ENCODE data around the gene BAIAP2.
"Not testable (repeated sequence)": the region's sequence is repeated elsewhere in the genome, so short reads cannot be mapped to it uniquely, and the experiment has no call there.

Gene BAIAP2

DNA sequence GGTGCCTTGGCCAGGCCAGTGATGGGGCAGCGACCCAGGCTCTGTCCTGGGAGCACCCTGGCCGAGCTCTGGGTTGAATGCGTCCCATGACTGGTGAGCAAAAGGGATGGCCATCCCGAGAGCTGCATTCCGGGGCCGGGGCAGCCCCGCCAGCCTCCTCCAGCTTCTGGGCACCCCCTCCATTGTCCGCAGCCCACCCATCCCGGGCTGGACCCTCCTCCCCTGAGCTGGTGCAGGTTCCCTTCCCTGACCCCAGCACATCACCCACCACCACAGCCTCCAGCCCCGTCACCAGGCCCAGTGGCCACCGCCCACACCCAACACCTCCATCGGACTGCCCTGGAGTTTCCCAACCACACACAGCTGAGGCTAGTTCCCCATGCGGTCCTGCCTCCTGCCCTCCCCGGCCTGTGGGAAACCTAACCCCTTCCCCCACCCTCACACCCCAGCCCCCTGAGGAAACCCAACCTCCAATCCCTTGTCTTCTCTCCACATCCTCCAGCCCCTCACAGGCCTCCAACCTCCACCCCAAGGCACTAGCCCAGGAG lies 114.1 kb downstream of the BAIAP2 start:
- Histone ChIP-seq H3K36me3 (peaks cover 19% of the 10 kb centered on the region), H3K4me1 (ENCODE audit: control insufficient read depth in 1 of 2, insufficient read depth in 1 of 2, low read depth in 1 of 2, low read length in 1 of 2) (peaks cover 87 to 88% of the 10 kb centered on the region in 2 experiments), H3K4me3 (ENCODE audit: low read depth in 1 of 2, low read length in 1 of 2) (peak overlapping the region; percentile 75 to 84), H3K9me3 (no peaks in the 10 kb centered on the region), H3K27ac (peak overlapping the region; percentile 96), H3K27me3 (no peaks in the 10 kb centered on the region)
- TF ChIP-seq, protein P1, sequence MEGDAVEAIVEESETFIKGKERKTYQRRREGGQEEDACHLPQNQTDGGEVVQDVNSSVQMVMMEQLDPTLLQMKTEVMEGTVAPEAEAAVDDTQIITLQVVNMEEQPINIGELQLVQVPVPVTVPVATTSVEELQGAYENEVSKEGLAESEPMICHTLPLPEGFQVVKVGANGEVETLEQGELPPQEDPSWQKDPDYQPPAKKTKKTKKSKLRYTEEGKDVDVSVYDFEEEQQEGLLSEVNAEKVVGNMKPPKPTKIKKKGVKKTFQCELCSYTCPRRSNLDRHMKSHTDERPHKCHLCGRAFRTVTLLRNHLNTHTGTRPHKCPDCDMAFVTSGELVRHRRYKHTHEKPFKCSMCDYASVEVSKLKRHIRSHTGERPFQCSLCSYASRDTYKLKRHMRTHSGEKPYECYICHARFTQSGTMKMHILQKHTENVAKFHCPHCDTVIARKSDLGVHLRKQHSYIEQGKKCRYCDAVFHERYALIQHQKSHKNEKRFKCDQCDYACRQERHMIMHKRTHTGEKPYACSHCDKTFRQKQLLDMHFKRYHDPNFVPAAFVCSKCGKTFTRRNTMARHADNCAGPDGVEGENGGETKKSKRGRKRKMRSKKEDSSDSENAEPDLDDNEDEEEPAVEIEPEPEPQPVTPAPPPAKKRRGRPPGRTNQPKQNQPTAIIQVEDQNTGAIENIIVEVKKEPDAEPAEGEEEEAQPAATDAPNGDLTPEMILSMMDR (IDR thresholded peaks at IDR 0.05), result no peak

DNA sequence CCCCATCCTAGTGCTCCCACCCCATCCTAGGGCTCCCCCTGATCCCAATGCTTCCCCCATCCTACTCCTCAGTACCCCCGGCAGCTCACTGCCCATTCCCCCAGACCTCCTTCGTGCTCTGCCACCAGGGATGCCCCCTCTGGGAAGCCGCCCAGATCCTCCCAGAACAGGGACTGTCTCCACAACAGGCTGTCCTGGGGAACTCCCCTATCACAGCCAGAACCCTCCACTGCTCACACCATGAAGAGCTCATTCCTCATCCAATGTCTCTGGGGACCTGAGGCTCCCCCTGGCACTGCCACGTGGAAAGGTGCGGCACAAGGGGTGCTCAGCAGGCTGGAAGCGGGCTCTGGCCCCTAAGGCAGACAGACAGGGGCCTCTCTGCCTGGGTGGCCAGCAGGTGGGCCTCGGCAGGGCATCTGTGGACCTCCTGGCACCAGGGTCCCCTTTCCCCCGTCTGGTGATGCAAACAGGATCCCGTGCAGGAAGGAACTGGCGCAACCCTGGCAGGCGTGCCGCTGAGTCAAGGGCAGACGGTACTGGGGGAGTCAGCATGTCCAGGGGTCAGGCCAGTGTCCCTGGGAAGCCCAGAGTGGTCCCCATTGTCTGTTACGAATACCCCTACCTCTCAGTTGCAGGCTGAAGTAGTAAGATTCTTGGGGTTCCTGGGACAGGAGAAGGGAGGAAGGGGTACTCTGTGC lies 115.6 kb downstream of the BAIAP2 start:
- peaks cover 11% of the 10 kb centered on the region for H3K36me3 ChIP-seq
- TF ChIP-seq, protein P1 (IDR thresholded peaks at IDR 0.05), result no peak
- H3K9me3 ChIP-seq, result no peaks in the 10 kb centered on the region
- H3K27me3 ChIP-seq, result no peaks in the 10 kb centered on the region
- peak overlapping the region; percentile 96 for H3K27ac ChIP-seq
- peaks cover 87 to 89% of the 10 kb centered on the region in 2 experiments for H3K4me1 ChIP-seq (ENCODE audit: control insufficient read depth in 1 of 2, insufficient read depth in 1 of 2, low read depth in 1 of 2, low read length in 1 of 2)
- H3K4me3 ChIP-seq (ENCODE audit: low read depth in 1 of 2, low read length in 1 of 2), result peak overlapping the region; percentile 75 to 84

DNA sequence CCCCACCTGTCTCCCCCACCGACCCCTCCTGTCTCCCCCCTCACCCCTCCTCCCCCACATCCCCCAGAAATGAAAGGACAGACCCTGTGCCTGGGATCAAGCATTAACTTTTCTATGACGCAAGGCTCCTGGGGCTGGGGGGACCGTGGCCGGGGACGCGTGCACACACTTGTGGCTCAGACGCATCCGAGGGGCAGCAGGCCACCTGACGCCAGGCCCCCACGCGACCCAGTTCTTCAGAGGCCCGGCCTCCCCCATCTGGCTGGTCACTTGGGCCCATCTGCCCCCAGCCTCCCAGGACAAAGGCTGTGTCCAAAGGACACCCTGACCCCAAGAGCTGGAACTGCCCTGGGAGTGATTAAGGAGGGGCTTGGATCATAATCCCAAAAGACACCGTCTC lies 116.3 kb downstream of the BAIAP2 start:
- Histone ChIP-seq H3K4me3 (ENCODE audit: low read depth in 1 of 2, low read length in 1 of 2) (peak overlapping the region; percentile 75 to 84), H3K9me3 (no peaks in the 10 kb centered on the region), H3K27ac (peak overlapping the region; percentile 96), H3K27me3 (no peaks in the 10 kb centered on the region), H3K36me3 (peaks cover 11% of the 10 kb centered on the region), H3K4me1 (ENCODE audit: control insufficient read depth in 1 of 2, insufficient read depth in 1 of 2, low read depth in 1 of 2, low read length in 1 of 2) (peaks cover 79 to 81% of the 10 kb centered on the region in 2 experiments)
- TF ChIP-seq, protein P1 (IDR thresholded peaks at IDR 0.05), result no peak

DNA sequence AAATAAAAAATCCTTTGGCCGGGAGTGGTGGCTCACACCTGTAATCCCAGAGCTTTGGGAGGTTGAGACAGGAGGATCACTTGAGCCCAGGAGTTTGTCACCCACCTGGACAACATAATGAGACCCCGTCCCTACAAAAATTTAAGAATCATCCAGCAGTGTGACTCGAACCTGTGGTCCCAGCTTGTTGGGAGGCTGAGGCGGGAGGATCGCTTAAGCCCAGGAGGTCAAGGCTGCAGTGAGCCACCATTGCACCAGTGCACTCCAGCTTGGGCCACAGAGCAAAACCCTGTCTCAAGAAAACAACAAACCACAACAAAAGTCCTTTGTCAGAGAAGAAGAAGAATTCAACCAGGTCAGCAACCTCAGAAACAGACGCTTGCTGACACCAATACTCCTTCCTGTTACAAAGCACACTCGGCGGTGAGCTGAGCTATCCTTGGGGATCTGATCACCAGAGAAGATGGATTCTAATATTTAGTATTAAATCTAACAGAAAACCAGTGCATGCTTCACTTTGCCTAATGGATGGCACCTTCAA lies 117.4 kb downstream of the BAIAP2 start:
- Histone ChIP-seq H3K9me3 (no peaks in the 10 kb centered on the region), H3K36me3 (peaks cover 10% of the 10 kb centered on the region), H3K4me1 (ENCODE audit: control insufficient read depth in 1 of 2, insufficient read depth in 1 of 2, low read depth in 1 of 2, low read length in 1 of 2) (peaks cover 69 to 79% of the 10 kb centered on the region in 2 experiments), H3K27me3 (no peaks in the 10 kb centered on the region), H3K4me3 (ENCODE audit: low read depth in 1 of 2, low read length in 1 of 2) (peak overlapping the region; percentile 75 to 84), H3K27ac (peak overlapping the region; percentile 96)
- TF ChIP-seq, protein P1 (IDR thresholded peaks at IDR 0.05), result no peak

DNA sequence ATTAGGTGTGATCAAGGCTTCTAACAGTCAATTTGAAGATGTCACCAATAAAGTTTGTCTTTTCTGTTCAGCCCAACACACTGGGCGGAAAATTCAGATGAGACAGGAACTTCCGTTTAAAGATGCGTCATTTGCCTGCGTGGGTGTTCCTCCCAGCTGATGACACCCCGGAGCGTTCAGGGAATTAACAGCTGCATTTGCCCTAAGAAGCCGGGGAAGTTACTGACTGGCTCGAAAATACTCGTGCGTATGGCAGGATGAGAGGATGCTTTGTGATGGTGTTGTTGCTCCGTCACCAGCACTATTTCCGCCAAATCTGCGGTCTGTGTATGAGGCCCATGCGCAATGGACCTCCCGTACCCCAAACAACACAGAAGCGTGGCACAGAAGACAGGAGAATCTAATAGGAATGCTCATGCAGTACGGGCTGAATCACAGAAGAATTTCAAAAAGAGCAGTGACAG lies 118.4 kb downstream of the BAIAP2 start:
- TF ChIP-seq, protein P1 (IDR thresholded peaks at IDR 0.05), result no peak
- H3K9me3 ChIP-seq, result no peaks in the 10 kb centered on the region
- no peaks in the 10 kb centered on the region for H3K27me3 ChIP-seq
- H3K36me3 ChIP-seq, result peaks cover 13% of the 10 kb centered on the region
- no peak overlapping the region for H3K4me3 ChIP-seq (ENCODE audit: low read depth in 1 of 2, low read length in 1 of 2)
- peaks cover 67 to 79% of the 10 kb centered on the region in 2 experiments for H3K4me1 ChIP-seq (ENCODE audit: control insufficient read depth in 1 of 2, insufficient read depth in 1 of 2, low read depth in 1 of 2, low read length in 1 of 2)
- H3K27ac ChIP-seq, result peak overlapping the region; percentile 96

DNA sequence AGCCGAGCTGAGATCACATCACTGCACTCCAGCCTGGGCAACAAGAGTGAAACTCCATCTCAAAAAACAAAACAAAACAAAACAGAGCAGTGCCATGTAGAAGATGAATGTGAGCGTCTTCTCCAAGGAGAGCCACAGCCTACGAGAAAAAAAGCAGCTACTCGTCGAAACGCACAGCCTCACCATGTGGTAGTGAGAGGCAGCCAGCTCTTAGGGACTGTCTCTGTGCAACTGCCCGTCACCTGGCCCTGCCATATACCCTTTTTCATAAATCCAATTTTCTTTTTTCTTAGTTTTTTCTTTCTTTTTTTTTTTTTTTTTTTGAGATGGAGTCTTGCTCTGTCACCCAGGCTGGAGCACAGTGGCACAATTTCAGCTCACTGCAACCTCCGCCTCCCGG lies 119.1 kb downstream of the BAIAP2 start:
- H3K9me3 ChIP-seq; H3K4me3 ChIP-seq (ENCODE audit: low read depth in 1 of 2, low read length in 1 of 2); H3K27me3 ChIP-seq: not testable (repeated sequence)
- Histone ChIP-seq H3K36me3 (peaks cover 14% of the 10 kb centered on the region), H3K27ac (peak overlapping the region; percentile 96), H3K4me1 (ENCODE audit: control insufficient read depth in 1 of 2, insufficient read depth in 1 of 2, low read depth in 1 of 2, low read length in 1 of 2) (peaks cover 67 to 79% of the 10 kb centered on the region in 2 experiments)
